ENCODE measurements around the gene IRX2. TPM values are rescaled to one million over a fixed set of nuclear protein-coding genes. Genes with fewer than 3 reads are reported as not detected.

Gene IRX2
- under 0.01 TPM for total RNA-seq

- peak; percentile 52 to 66 for DNase-seq (ENCODE audit: low spot score in 2 of 2)
Measured at GRCh38 chr5:2751592-2752021, at the start of gene IRX2. IRX2 (minus strand) TSS chr5:2751677; CDS start chr5:2751413, 264 bp downstream.

GRCh38 chr5:2800035-2800434, 48.6 kb upstream of the IRX2 start:
- DNase-seq (ENCODE audit: low spot score in 2 of 2), result no peak
- FAIRE-seq, result no peak

More at GRCh38 chr5:2751592-2752021, at the start of gene IRX2:
- no peak for FAIRE-seq

DNA sequence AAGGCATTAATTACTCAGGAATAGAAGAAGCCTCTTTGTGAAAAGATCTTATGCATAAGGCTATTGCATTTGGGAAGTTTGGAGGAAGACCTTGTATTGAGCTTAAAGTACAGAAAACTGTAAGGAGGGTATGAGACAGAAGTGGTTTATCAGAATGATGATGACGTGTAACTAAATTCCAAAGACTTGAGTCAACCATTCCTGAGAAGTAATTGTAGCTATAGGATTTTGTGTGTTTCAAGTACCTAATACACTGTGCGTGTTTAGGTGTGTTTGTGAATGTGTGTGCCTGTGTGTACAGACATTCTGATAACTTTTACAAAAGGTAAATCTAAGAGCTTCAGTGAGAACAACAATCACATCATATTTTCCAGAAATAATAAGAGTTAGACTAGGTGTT, 46.5 kb upstream of the IRX2 start:
- DNase-seq (ENCODE audit: low spot score in 2 of 2), result no peak
- no peak for FAIRE-seq

- FAIRE-seq (no peak), DNase-seq (ENCODE audit: low spot score in 2 of 2) (no peak)
Measured at GRCh38 chr5:2797160-2797559, 45.7 kb upstream of the IRX2 start.

GRCh38 chr5:2783223-2783622, 31.7 kb upstream of the IRX2 start:
- FAIRE-seq, result no peak
- no peak for DNase-seq (ENCODE audit: low spot score in 2 of 2)

- FAIRE-seq, result no peak
- DNase-seq (ENCODE audit: low spot score in 2 of 2), result no peak
Measured at GRCh38 chr5:2782658-2783057, 31.2 kb upstream of the IRX2 start.

- DNase-seq (ENCODE audit: low spot score in 2 of 2) (no peak), FAIRE-seq (no peak)
Measured at GRCh38 chr5:2780421-2781171, 29.1 kb upstream of the IRX2 start.

- FAIRE-seq (no peak), DNase-seq (ENCODE audit: low spot score in 2 of 2) (no peak)
Measured at GRCh38 chr5:2779459-2779858, 28.0 kb upstream of the IRX2 start.

- DNase-seq (ENCODE audit: low spot score in 2 of 2), result no peak
- no peak for FAIRE-seq
Measured at GRCh38 chr5:2776337-2777302, 25.1 kb upstream of the IRX2 start.

DNA sequence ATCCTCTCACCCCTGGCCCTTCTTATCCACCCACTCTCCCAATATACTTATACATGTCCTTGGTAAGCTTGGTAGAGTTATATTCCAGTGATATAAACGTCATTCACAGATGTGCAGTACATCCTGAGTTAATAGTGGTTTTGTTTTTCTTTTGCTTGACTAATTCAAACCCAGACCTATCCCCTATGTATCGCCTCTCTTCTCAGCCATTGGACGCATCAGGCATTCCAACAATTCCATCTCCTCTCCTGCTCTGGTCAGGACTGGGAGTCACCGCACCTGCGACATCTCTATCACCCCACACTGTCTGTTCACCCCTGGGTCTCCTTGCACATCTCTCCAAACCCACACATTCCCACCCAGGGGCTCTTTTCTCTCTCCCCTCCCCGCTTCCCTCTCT, 21.9 kb upstream of the IRX2 start:
- FAIRE-seq, result no peak
- no peak for DNase-seq (ENCODE audit: low spot score in 2 of 2)

- DNase-seq (ENCODE audit: low spot score in 2 of 2) (no peak), FAIRE-seq (no peak)
Measured at GRCh38 chr5:2767089-2767488, 15.6 kb upstream of the IRX2 start.

DNA sequence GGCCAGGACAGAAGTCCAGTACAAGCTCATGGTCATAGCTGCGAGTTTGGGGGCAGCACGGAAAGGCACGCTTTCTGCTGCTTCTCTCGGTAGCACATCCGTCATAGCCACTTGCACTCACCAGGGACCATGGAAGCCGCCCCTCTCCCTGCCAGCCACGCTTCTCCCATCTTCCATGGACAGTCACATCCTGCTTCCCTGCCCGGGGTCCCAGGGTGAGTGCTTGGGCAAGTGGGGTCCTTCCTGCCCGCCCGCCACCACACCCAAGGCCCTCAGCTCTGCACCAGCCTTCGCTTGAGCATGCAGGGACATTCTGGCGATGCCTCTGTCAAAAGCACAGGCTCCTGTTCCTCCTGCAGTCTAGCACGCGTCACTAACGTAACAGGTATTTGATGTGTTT, 13.1 kb upstream of the IRX2 start:
- FAIRE-seq (no peak), DNase-seq (ENCODE audit: low spot score in 2 of 2) (no peak)

GRCh38 chr5:2763533-2763794, 12.0 kb upstream of the IRX2 start:
- no peak for FAIRE-seq
- DNase-seq (ENCODE audit: low spot score in 2 of 2), result no peak

DNA sequence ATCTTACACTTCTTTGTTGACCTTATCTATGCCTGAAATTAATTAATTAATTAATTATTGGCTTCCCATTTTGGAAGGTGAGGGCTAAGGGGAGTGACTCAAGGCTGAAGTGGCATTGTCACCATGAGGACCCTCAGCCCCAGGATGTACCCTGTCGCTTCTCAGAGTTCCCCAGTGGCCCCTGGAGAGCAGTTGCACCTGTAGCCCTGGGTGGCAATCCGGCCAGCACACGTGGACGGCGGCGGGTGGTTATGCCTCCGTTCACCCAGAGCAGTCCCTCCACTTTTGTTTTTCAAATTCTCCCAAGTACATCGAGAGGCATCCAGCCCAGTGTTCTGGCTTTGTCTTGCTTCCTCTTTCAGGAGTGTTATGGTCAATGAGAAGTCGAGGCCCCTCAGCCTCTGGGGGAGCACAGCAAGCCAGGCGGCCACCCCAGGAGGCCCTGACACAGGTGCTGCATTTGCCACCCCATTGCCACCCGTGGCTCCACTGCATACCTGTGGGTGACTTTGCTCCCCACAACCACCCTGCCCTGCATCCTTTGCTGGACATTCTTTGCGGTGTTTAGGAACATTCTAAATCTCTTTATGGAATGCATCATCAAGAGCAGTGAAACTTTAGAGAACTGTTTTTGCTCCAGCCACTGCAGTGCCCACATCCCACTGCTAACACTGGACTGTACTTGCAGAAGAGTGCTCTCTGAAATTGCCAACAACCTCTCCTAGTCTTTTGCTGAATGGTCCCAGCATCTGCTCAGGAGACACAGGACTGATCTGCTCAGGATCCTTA, 11.5 kb upstream of the IRX2 start:
- DNase-seq (ENCODE audit: low spot score in 2 of 2) (no peak), FAIRE-seq (no peak)

DNA sequence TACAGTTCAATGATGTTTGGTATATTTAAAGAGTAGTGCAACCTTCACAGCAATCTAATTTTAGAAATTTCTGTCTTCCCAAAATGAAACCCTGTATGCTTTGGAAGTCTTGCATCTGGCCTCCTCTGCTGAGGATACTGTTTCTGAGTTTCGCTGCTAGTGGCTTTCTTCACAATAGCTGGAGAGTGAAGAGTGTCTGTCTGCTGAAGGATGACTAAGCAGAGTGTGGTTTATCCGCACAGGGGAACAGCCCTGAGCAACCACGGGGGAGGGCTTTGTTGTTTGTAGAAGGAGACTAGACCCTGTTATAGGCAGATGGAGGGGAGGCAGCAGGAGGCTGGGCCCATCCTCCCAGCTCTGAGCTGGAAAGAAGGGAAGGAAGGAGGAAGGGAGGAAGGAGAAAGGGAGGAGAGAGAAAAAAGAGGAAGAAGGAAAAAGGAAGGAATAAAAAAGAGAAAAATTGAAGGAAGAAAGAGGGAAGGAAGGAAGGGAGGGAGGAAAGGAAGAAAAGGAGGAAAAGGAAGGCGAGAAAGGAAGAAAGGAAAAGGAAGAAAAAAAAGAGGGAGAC, 10.5 kb upstream of the IRX2 start:
- no peak for FAIRE-seq
- DNase-seq (ENCODE audit: low spot score in 2 of 2), result no peak

DNA sequence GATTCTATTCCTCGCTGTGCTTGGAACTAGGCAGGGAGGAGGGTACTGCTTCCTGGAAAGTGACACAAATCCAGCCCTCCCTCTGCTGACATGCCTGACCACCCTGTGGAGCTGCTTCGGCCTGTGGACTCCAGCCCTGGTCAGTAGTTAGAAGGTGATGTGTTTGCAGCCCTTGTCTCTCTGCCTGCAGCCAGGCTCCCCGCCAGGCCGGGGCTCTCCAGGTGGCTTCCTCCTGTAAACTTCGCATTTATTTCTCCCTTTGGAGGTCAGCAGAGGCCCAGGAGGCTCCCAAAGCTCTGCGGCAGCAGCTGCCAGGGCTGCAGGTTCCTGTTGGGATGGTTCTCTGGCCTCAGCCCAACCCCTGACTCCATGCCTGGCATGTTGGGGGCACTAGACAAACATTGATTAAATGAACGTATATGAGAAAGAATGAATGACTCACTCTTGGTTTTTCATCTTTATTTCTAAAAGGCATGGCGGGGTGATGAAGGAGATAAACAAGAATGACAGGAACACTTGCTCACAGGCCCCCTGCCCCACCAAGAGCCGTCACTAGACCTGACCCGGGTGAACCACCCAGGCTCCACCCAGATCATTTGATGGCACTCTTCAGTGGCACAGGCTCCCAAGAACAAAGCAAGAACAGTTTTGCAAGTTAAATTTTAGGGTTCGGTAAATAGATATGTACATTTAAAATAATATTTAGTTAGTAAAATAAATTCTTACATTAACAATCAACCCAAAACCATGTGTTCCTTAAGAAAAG, 8.4 kb upstream of the IRX2 start:
- FAIRE-seq, result no peak
- no peak for DNase-seq (ENCODE audit: low spot score in 2 of 2)

GRCh38 chr5:2759091-2759490, 7.6 kb upstream of the IRX2 start:
- no peak for DNase-seq (ENCODE audit: low spot score in 2 of 2)
- no peak for FAIRE-seq

- DNase-seq (ENCODE audit: low spot score in 2 of 2) (no peak), FAIRE-seq (no peak)
Measured at GRCh38 chr5:2758632-2759031, 7.2 kb upstream of the IRX2 start.

DNA sequence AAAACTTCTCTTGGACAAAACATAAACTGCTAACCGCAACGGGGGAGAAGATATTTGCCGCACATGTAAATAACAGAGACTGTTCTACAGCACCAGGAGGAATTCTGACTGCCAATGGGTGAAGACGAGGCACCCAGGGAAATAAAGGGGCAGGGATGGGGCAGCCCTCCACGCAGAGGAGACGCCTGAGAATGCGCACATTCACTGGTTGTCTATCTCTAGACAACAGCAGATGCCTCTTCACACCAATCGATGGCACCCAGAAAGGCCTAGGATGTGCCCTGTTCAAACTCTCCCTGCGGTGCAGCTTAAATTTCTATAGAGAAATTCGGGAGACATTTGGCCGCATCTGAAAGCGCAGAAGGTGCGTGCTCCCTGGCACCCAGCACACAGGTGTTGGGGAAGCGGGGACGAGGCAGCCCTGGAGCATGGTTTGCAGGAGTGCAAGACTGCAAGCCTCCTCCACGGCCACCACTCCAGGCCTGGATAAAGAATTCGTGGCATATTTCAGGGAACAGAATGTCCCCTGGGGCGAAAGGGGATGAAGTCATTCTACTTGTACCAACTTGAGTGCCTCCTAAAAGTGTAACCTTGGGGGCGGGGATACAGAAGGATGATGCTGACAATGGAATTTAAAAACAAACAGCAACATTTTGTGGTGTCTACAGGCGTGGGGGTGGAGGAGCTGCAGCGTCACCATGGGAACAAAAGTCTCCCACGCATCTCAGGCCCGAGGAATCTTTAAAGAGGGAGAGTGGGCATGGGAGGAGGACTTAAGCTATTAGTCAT, 6.3 kb upstream of the IRX2 start:
- FAIRE-seq, result no peak
- no peak for DNase-seq (ENCODE audit: low spot score in 2 of 2)
